Left lung (tissue), 10 donors: ENCODE data around the gene AK3. TPM values are rescaled to one million over a fixed set of nuclear protein-coding genes. Genes with fewer than 3 reads are reported as not detected.

ENCODE experiments used
- ATAC-seq: fragments of 200-7000 bp; cut with Tn5 transposase; one replicate; pipeline ENCODE4 v1.9.1; 2020; ENCODE audit warnings: moderate library complexity
- DNase-seq, 4 donors: peaks; one replicate each; pipeline ENCODE4 v3.0.0-alpha.2; 2013 to 2020
- H3K27ac ChIP-seq, 2 donors: fragments of 200-600 bp; sonication (generic) in 1 of 2; one replicate each; pipeline versions ENCODE4 v1.5.0 to v1.8.0; 2020 to 2021
- H3K27me3 ChIP-seq, 2 donors: fragments of 200-600 bp; sonication (generic) in 1 of 2; one replicate each; pipeline versions ENCODE4 v1.5.0 to v1.8.0; 2020 to 2021
- H3K36me3 ChIP-seq, 2 donors: fragments of 200-600 bp; sonication (generic) in 1 of 2; one replicate each; pipeline versions ENCODE4 v1.5.0 to v1.8.0; 2020 to 2021
- H3K4me1 ChIP-seq, 2 donors: fragments of 200-600 bp; one replicate each; pipeline ENCODE4 v1.8.0; 2021
- H3K4me3 ChIP-seq, 2 donors: fragments of 200-600 bp; sonication (generic) in 1 of 2; one replicate each; pipeline versions ENCODE4 v1.5.0 to v1.8.0; 2020 to 2021; ENCODE audit warnings: mild to moderate bottlenecking in 1 of 2
- H3K9me3 ChIP-seq, 2 donors: fragments of 200-600 bp; sonication (generic) in 1 of 2; one replicate each; pipeline versions ENCODE4 v1.5.0 to v1.8.0; 2020 to 2021
- intact Hi-C, 2 donors: fragments of 100-400 bp; cut with DNase I; formaldehyde crosslinking; loops; one replicate each; pipeline versions ENCODE4 v1.11.2 to v1.14.2; 2022
- polyA plus RNA-seq, 6 donors: library from polyadenylated mRNA; unstranded; fragments of 120-200 nt; gene quantifications; one replicate each; pipeline ENCODE4 v1.2.1, GENCODE V29; 2013; ENCODE audit not compliant: insufficient read length in 6 of 6
- total RNA-seq, 2 donors: library from RNA; stranded (reverse); fragmentation: NEBNext Ultra II Directional; extraction: Animal tissue kit (Norgen Biotek cat#: 25700); gene quantifications; one replicate each; pipeline ENCODE4 v1.2.1, GENCODE V29; 2021
- TF ChIP-seq, protein P1 (sequence below), 2 donors: fragments of 200-600 bp; sonication (generic) in 1 of 2; IDR thresholded peaks; one replicate each; pipeline versions ENCODE4 v1.5.0 to v1.8.0; 2021; ENCODE audit warnings: antibody characterized with exemption in 2 of 2
- donor health status: DM: no; HTN: yes; CAD: no.
- donor health status: DM: no; HTN: no; CAD: no.

Gene AK3
- total and polyA plus RNA-seq, 8 donors, result 44.8 to 78.6 (median 67.7) TPM

DNA sequence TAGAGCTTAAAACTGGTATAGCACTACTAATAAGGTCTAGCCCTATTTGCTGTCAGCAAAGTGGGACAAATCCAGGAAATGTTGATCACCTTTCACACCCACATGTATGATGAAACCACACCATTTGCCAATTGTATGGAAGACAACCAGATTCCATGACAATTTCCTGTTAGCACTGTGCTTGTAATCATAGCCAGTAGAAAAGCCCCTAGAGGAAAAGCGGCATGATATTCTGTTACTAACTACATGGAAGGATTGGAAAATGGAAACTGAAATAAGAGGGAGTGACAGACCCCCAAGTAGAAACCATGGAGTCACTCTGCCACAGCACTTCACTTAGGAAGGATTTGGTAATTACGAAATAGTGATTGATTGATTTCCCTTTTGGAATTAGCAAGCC is 75.6 kb downstream of the AK3 start:
- Histone ChIP-seq H3K4me3 (peak overlapping the region; percentile 27 to 46), H3K27me3 (peaks cover 0 to 4% of the 10 kb centered on the region in 2 donors), H3K9me3 (no peaks in the 10 kb centered on the region), H3K4me1 (peaks cover 13 to 54% of the 10 kb centered on the region in 2 donors), H3K27ac (peak overlapping the region; percentile 68 to 87), H3K36me3 (no peaks in the 10 kb centered on the region)
- ATAC-seq (peak; percentile 5), DNase-seq (no peak)
- TF ChIP-seq, protein P1, sequence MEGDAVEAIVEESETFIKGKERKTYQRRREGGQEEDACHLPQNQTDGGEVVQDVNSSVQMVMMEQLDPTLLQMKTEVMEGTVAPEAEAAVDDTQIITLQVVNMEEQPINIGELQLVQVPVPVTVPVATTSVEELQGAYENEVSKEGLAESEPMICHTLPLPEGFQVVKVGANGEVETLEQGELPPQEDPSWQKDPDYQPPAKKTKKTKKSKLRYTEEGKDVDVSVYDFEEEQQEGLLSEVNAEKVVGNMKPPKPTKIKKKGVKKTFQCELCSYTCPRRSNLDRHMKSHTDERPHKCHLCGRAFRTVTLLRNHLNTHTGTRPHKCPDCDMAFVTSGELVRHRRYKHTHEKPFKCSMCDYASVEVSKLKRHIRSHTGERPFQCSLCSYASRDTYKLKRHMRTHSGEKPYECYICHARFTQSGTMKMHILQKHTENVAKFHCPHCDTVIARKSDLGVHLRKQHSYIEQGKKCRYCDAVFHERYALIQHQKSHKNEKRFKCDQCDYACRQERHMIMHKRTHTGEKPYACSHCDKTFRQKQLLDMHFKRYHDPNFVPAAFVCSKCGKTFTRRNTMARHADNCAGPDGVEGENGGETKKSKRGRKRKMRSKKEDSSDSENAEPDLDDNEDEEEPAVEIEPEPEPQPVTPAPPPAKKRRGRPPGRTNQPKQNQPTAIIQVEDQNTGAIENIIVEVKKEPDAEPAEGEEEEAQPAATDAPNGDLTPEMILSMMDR (IDR thresholded peaks at IDR 0.05), result no peak
- intact Hi-C loops, result no loop called here

DNA sequence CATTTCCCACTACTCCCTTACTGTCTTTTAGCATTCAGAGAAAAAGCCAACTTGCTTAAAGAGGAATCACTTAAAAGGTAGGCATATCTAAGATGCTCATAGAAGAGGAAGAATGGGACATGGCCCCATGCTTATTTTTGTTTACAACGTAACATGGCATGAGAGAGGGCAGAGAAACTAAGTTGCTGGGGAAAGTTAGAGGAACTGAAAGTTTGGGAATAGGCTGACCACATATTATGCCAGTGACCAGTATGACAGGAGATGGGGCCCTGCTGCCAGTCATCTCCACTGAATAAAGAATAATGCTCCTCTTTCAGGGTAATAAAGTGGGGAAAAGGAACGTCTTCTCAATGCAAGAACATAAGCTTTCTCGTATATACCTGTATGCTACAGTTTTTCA is 77.0 kb downstream of the AK3 start:
- no peak for ATAC-seq
- H3K27ac ChIP-seq, result peak overlapping the region in 1 of 2 donors; percentile 87
- peaks cover 13 to 54% of the 10 kb centered on the region in 2 donors for H3K4me1 ChIP-seq
- DNase-seq, result no peak
- TF ChIP-seq, protein P1 (IDR thresholded peaks at IDR 0.05), result no peak
- no peaks in the 10 kb centered on the region for H3K9me3 ChIP-seq
- H3K4me3 ChIP-seq, result no peak overlapping the region
- intact Hi-C loops, result no loop called here
- H3K36me3 ChIP-seq, result no peaks in the 10 kb centered on the region
- peaks cover 0 to 4% of the 10 kb centered on the region in 2 donors for H3K27me3 ChIP-seq

- peak overlapping the region; percentile 84 to 87 for H3K27ac ChIP-seq
- no peak for ATAC-seq
- peaks cover 0 to 4% of the 10 kb centered on the region in 2 donors for H3K27me3 ChIP-seq
- TF ChIP-seq, protein P1 (IDR thresholded peaks at IDR 0.05), result no peak
- intact Hi-C loops, result no loop called here
- DNase-seq, result no peak
- H3K4me1 ChIP-seq, result peaks cover 13 to 56% of the 10 kb centered on the region in 2 donors
- H3K36me3 ChIP-seq, result no peaks in the 10 kb centered on the region
- H3K9me3 ChIP-seq, result no peaks in the 10 kb centered on the region
- H3K4me3 ChIP-seq, result peak overlapping the region; percentile 78 to 79
Measured at GRCh38 chr9:4662989-4663792, 77.8 kb downstream of the AK3 start.

GRCh38 chr9:4662108-4662988 is 78.7 kb downstream of the AK3 start, which contains the start of gene PLPP6:
Gene PLPP6, plus strand, starts transcription at chr9:4662294. Its CDS starts 82 bp downstream, at chr9:4662376.
- DNase-seq (peak; percentile 76 to 96 (median 90)), ATAC-seq (peak; percentile 90)
- Histone ChIP-seq H3K27me3 (no peaks in the 10 kb centered on the region), H3K9me3 (no peaks in the 10 kb centered on the region), H3K4me1 (peaks cover 13 to 63% of the 10 kb centered on the region in 2 donors), H3K36me3 (no peaks in the 10 kb centered on the region), H3K4me3 (peak within 1 kb of the TSS; percentile 78 to 79), H3K27ac (peak within 1 kb of the TSS; percentile 84 to 87)
- intact Hi-C loops, result no loop called here
- TF ChIP-seq, protein P1 (IDR thresholded peaks at IDR 0.05), result peak; percentile 39 to 45
